HS-5 (cell line): ENCODE measurements around the gene RFXANK.
"Not testable (repeated sequence)": the region's sequence is repeated elsewhere in the genome, so short reads cannot be mapped to it uniquely, and the experiment has no call there.

Source experiments
- DNase-seq: peaks from one replicate; pipeline ENCODE4 v3.0.0-alpha.2; 2012; ENCODE audit warnings: low read depth

Gene RFXANK

GRCh38 chr19:19192078-19192882 lies at the start of gene RFXANK, which contains the start of gene BORCS8:
Gene RFXANK (plus strand): TSS chr19:19192258. CDS start chr19:19193947, 1,689 bp downstream.
Gene BORCS8 (minus strand): TSS chr19:19192152. CDS start chr19:19192117, 35 bp downstream.
- DNase-seq: peak; percentile 96

DNA sequence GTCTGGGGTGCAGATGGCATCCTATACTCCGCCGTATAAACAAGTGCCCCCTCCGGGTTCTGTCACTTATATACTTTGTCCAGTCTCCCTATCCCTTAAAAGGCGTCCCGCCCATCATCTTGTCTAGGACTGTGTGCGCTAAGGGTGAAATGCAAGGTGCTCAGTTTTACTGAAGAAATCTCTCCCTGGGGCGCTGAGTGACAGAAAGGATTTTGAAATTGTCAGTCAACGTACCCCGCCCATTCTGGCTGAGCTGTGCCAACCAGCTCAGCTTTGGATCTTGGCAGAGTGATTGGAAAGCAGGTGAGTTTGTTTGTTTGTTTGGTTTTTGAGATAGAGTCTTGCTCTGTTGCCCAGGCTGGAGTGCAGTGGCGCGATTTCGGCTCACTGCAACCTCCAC lies 49.7 kb upstream of the RFXANK start:
- no peak for DNase-seq

GRCh38 chr19:19145281-19145680 lies 46.8 kb upstream of the RFXANK start:
- no peak for DNase-seq

DNA sequence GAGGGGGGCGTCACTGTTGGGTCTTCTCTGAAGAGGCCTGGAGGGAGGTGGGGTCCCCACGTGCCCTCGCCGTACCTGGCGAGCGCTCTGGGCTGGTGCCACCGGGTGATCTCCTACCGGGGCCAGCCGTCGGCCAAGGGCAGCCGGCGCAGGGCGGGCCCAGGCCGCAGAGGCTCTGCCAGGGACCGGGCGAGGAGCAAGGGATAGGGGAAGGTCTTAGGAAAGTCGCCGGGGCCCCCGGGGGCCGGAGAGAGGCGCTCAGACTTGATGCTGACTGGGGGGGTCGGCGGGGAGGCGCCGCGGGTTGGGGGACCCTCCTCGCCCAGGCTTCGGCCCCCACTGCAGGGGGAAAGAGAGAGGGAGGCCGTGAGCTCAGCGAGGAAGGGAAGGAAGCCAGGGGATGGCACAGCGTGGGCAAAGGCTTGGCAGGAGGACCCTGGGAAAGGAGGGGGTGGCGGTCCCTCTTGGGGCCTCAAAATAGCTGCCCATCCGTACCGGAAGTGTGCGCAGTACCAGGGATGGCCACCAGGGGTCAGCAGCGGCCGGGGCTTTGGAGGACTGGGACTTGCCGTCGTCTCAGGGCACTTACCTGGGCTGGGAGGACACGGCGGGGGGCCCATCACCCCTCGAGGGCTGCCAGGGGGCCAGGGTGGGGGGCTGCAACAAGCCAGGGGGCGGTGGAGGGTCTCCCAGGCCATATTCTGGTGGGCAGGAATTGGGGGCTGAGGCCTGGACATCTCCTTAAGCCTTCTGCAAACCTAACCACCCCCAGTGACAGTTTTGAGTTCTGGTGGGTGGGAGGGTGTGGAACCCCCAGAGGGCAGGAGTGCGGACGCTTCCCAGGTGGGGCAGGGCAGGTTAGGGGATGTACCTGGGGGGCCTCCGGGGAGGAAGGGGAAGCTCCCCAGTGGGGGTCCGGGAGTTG lies 46.1 kb upstream of the RFXANK start:
- DNase-seq: no peak

- DNase-seq: no peak
Observed at GRCh38 chr19:19146865-19147264, 45.2 kb upstream of the RFXANK start.

DNA sequence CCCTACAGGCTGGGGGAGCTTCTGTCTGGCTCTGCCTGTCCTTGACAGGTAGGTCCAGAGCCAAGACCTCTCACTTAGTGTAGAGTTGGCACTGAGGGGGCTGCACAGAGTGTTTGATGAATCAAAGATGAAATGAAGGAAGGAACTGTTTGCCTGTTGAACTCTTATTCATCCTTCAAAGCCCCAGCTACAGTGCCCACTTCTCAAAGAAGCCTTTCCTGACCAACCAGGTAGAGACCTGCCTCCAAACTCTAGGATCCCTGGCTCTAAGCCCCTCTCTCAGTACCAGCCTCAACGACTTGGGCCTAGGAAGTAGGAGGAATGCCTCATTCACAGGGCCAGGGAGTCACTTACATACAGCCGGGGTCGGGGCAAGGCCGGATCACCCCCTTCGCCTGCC lies 44.7 kb upstream of the RFXANK start:
- DNase-seq: no peak

DNA sequence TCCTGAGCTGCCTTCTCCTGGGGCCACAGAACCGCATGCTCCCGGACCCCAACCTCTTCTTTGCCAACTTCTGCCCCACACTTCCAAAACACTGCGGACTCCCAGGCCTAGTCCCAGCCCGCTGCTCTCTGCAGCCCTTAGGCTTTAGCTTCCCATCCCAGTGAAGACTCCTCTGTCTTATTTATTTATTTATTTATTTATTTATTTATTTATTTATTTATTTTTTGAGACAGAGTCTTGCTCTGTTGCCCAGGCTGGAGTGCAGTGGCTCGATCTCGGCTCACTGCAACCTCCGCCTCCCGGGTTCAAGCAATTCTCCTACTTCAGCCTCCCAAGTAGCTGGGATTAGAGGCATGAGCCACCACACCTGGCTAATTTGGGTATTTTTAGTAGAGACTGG lies 43.6 kb upstream of the RFXANK start:
- not testable (repeated sequence) for DNase-seq

DNA sequence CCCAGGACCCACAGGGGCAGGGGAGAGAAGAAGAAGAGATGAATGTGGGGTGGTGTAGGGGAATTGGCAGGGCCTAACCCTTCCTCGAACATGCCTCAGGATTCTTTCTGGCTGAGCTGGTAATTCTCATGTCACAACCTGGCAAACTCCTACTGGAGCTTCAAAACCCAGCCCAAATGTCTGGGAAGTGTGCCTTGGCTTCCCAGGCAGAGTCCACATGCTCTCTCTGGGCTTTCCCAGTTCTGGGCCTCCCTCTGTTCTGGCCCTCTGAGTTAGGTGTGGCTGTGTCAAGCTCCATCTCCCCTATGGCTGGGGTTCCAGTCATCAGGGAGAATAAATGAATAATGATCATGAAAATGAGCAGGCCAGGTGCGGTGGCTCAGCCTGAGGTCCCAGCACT lies 42.6 kb upstream of the RFXANK start:
- no peak for DNase-seq

- no peak for DNase-seq
Observed at GRCh38 chr19:19151418-19151817, 40.6 kb upstream of the RFXANK start.

GRCh38 chr19:19152668-19153384 lies 39.2 kb upstream of the RFXANK start:
- DNase-seq: no peak

GRCh38 chr19:19154768-19155494 lies 37.1 kb upstream of the RFXANK start:
- DNase-seq: no peak

DNA sequence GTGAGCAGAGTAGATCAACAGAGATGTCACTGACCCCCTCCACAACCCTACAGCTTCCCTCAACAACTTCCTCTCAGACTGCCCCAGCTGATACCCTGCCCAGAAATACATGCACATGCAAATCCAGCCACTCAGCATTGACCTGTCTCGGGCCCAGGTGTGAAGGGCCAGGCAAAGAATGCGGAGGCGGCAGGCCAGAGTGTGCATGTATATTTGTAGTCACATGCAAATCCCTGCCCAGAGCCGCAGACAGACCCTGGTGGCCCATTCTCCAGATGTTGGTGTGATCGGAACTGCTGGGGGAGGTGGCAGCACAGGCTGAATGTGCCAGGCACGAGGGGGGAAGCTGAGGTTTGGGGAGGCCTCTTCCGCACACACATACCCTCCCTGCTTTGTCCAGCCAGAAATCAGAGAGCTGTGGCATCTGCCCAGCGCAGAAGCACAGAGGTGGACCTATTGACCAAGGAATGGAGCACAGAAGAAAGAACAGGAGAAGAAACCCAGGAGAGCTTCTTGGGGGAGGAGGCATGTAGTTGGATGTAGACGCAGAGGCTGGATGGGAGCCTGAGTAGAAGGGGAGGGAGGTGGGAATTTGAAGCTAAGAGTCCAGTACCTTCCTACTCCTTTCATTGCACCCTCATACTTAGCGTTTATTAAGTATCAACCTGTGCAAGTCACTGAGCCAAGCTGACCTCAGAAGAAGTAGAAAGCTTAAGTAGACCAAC lies 36.4 kb upstream of the RFXANK start:
- no peak for DNase-seq

DNA sequence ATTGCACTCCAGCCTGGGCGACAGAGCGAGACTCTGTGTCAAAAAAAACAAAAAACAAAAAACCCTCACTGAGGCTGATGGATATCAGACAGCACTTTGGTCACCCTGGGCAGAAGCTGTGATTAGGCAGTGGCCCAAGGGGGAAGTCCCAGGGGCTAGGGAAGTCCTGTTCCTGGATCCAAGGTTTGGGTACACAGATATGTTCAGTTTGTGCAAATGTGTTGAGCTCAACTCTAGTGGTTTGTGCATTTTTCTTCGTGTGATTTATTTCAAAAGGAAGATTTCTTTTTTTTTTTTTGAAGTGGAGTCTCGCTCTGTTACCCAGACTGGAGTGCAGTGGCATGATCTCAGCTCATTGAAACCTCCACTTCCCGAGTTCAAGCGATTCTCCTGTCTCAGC lies 34.2 kb upstream of the RFXANK start:
- no peak for DNase-seq

DNA sequence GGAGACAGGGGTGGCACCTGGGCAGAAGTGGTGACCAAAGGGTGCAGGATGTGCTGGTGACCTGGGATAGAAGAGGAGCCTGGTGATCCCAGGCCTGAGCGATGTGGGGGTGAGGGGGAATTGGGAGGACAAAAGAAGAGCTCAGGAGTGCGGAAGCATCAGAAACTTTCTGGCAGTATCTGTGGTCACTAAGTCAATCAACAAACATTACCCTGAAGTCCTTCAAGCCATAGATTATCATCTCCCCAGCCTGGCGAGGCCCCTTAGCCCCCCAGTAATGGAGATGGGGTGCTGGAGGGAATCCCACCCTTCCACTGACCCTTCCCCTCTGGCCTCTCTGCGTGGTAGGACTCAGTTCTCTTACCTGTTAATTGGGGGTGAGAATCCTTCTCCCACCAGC lies 32.5 kb upstream of the RFXANK start:
- no peak for DNase-seq

GRCh38 chr19:19160461-19161035 lies 31.5 kb upstream of the RFXANK start:
- DNase-seq: no peak

- no peak for DNase-seq
Observed at GRCh38 chr19:19162495-19162894, 29.6 kb upstream of the RFXANK start.

- no peak for DNase-seq
Observed at GRCh38 chr19:19165396-19165795, 26.7 kb upstream of the RFXANK start.

DNA sequence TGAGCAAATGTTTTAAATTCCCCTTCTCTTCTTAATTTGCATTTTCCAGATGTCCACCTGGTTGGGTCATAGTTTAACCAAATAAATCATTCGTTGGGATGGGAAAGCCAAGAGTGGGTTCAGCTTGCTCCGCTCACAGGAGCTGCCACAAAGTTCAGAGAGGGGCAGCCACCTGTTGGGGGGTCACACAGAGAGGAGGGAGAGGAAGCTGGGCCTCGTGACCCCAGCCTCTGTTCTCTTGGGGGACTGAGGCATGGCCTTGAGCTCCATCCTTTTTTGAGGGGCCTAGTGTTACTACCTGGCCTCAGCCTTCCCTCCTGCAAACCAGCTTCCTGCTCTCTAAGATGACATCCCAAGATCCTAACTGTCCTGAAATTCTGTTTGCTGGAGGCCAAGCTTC lies 24.4 kb upstream of the RFXANK start:
- DNase-seq: no peak

GRCh38 chr19:19169236-19170052 lies 22.6 kb upstream of the RFXANK start:
- DNase-seq: no peak
